ENCODE results near the gene HSDL1. TPM values are rescaled to one million over a fixed set of nuclear protein-coding genes. Genes with fewer than 3 reads are reported as not detected.

HSDL1 gene
- total RNA-seq, 1 donor from 2014 or later, result 29.2 TPM

DNA sequence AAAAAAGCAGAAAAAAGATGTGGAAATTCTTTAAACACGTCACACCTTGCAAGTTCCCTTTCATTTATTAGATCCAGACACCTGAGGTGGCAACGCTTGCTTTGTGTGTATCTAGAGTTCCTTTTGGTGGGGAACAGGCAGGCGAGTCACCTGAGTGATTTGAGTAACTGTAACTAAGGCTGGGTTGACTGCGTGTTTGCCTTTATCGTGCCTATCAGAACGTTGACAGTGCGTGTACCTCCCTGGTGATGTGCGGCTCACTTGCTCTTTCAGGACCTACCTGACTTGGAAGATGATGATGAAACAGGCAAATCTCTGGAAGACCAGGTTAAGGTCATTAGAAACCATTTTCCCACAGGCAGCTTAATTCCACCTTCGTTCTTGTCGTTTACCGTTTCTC lies 29.4 kb upstream of the HSDL1 start:
- DNase-seq (ENCODE audit: low read depth) (no peak), FAIRE-seq (no peak)
- H3K27ac ChIP-seq (ENCODE audit: low read depth, low read length), result no peak overlapping the region
- H3K4me3 Mint-ChIP-seq (ENCODE audit: unreplicated experiment), result peak overlapping the region; percentile 60
- H3K27me3 Mint-ChIP-seq (ENCODE audit: low read depth, unreplicated experiment), result peaks cover 8% of the 10 kb centered on the region
- H3K4me1 ChIP-seq (ENCODE audit: insufficient read depth, low read length), result peaks cover 18% of the 10 kb centered on the region
- peaks cover 25% of the 10 kb centered on the region for H4K20me1 ChIP-seq (ENCODE audit: insufficient read depth, low read length)
- H3K4me1 Mint-ChIP-seq (ENCODE audit: low read depth, unreplicated experiment), result peaks cover 34% of the 10 kb centered on the region
- no peak overlapping the region for H2AFZ ChIP-seq (ENCODE audit: low read depth, low read length)
- no peak overlapping the region for H3K4me3 ChIP-seq (ENCODE audit: insufficient read depth, low read depth, low read length)
- no peak overlapping the region for H3K4me2 ChIP-seq (ENCODE audit: low read length)
- H3K36me3 Mint-ChIP-seq (ENCODE audit: low read depth, unreplicated experiment), result peaks cover 1% of the 10 kb centered on the region
- H3K36me3 ChIP-seq (ENCODE audit: insufficient read depth, low read length), result no peaks in the 10 kb centered on the region
- H3K27me3 ChIP-seq (ENCODE audit: insufficient read depth, low read length), result no peaks in the 10 kb centered on the region
- no peak overlapping the region for H3K9ac ChIP-seq (ENCODE audit: low read length)
- H3K79me2 ChIP-seq (ENCODE audit: insufficient read depth, low read length), result no peaks in the 10 kb centered on the region
- TF ChIP-seq EZH2 (IDR thresholded peaks at IDR 0.05; ENCODE audit: insufficient read depth, low read length) (no peak), CTCF (IDR thresholded peaks at IDR 0.05; ENCODE audit: insufficient read depth, low read depth, low read length) (no peak)
- no peaks in the 10 kb centered on the region for H3K9me3 Mint-ChIP-seq (ENCODE audit: unreplicated experiment)
- no peak overlapping the region for H3K27ac Mint-ChIP-seq (ENCODE audit: unreplicated experiment)
- no peaks in the 10 kb centered on the region for H3K9me3 ChIP-seq (ENCODE audit: insufficient read depth, low read depth, low read length)

- Histone ChIP-seq H2AFZ (ENCODE audit: low read depth, low read length) (no peak overlapping the region), H3K4me2 (ENCODE audit: low read length) (no peak overlapping the region), H3K4me1 (ENCODE audit: insufficient read depth, low read length) (no peaks in the 10 kb centered on the region), H3K36me3 (ENCODE audit: insufficient read depth, low read length) (no peaks in the 10 kb centered on the region), H3K79me2 (ENCODE audit: insufficient read depth, low read length) (no peaks in the 10 kb centered on the region), H3K9me3 (ENCODE audit: insufficient read depth, low read depth, low read length) (no peaks in the 10 kb centered on the region), H3K4me3 (ENCODE audit: insufficient read depth, low read depth, low read length) (no peak overlapping the region), H3K27ac (ENCODE audit: low read depth, low read length) (no peak overlapping the region), H4K20me1 (ENCODE audit: insufficient read depth, low read length) (no peaks in the 10 kb centered on the region), H3K9ac (ENCODE audit: low read length) (no peak overlapping the region), H3K27me3 (ENCODE audit: insufficient read depth, low read length) (peaks cover 4% of the 10 kb centered on the region)
- no peak overlapping the region for H3K4me3 Mint-ChIP-seq (ENCODE audit: unreplicated experiment)
- H3K4me1 Mint-ChIP-seq (ENCODE audit: low read depth, unreplicated experiment), result peaks cover 3% of the 10 kb centered on the region
- no peaks in the 10 kb centered on the region for H3K9me3 Mint-ChIP-seq (ENCODE audit: unreplicated experiment)
- no peak for TF ChIP-seq EZH2 (IDR thresholded peaks at IDR 0.05; ENCODE audit: insufficient read depth, low read length)
- TF ChIP-seq CTCF (IDR thresholded peaks at IDR 0.05; ENCODE audit: insufficient read depth, low read depth, low read length), result no peak
- no peaks in the 10 kb centered on the region for H3K36me3 Mint-ChIP-seq (ENCODE audit: low read depth, unreplicated experiment)
- no peak overlapping the region for H3K27ac Mint-ChIP-seq (ENCODE audit: unreplicated experiment)
- H3K27me3 Mint-ChIP-seq (ENCODE audit: low read depth, unreplicated experiment), result peaks cover 18% of the 10 kb centered on the region
- FAIRE-seq, result no peak
- no peak for DNase-seq (ENCODE audit: low read depth)
Measured at GRCh38 chr16:84169765-84170310, 24.9 kb upstream of the HSDL1 start.

Measured in astrocyte (in vitro differentiated cells and primary cell).